Thyroid gland (tissue), 4 donors: ENCODE data around the gene ITIH6. TPM values are rescaled to one million over a fixed set of nuclear protein-coding genes. Genes with fewer than 3 reads are reported as not detected.
"Not testable (repeated sequence)": the region's sequence is repeated elsewhere in the genome, so short reads cannot be mapped to it uniquely, and the experiment has no call there.

Experiments
- DNase-seq, 2 donors: peaks; one replicate each; pipeline ENCODE4 v3.0.0-alpha.2; 2019
- H3K27ac ChIP-seq, 3 donors: fragments of 200-600 bp; sonication (generic); 1 replicate in 2 of 3; 2 replicates in 1 of 3; pipeline ENCODE4 v1.5.1; 2016 to 2019; ENCODE audit warnings: mild to moderate bottlenecking in 1 of 3, moderate library complexity in 1 of 3
- H3K27me3 ChIP-seq: fragments of 200-600 bp; sonication (generic); one replicate; pipeline ENCODE4 v1.5.1; 2019
- H3K36me3 ChIP-seq, 2 donors: fragments of 200-600 bp; sonication (generic); one replicate each; pipeline ENCODE4 v1.5.1; 2016 to 2019
- H3K4me1 ChIP-seq, 2 donors: fragments of 200-600 bp; sonication (generic); one replicate each; pipeline ENCODE4 v1.5.1; 2017 to 2019
- H3K4me3 ChIP-seq, 3 donors: fragments of 200-600 bp; sonication (generic); replicated peaks in 1 of 3; 1 replicate in 2 of 3; 2 replicates in 1 of 3; pipeline ENCODE4 v1.5.1; 2016; ENCODE audit warnings: mild to moderate bottlenecking in 1 of 3
- H3K9me3 ChIP-seq: fragments of 200-600 bp; sonication (generic); one replicate; pipeline ENCODE4 v1.5.1; 2017
- CTCF ChIP-seq, 6 experiments: fragments of 200-600 bp in 3 of 6; fragments of 450-650 bp in 3 of 6; sonication (generic) in 3 of 6; IDR thresholded peaks; one replicate each; pipeline ENCODE4 v1.5.1; 2016 to 2019; ENCODE audit warnings: antibody characterized with exemption in 6 of 6, mild to moderate bottlenecking in 2 of 6, inconsistent platforms in 1 of 6, moderate library complexity in 1 of 6
- POLR2A ChIP-seq, 2 donors: fragments of 450-650 bp; IDR thresholded peaks; one replicate each; pipeline ENCODE4 v1.6.1; 2017; ENCODE audit warnings: antibody characterized with exemption in 2 of 2, mild to moderate bottlenecking in 2 of 2, moderate library complexity in 1 of 2
- WGBS, 2 donors: methylation state at CpG; one replicate each; pipeline ENCODE4 v1.1.5; 2017; 5-methylcytosine and 5-hydroxymethylcytosine counted together
- intact Hi-C: fragments of 100-400 bp; cut with DNase I; formaldehyde crosslinking; loops from one replicate; pipeline ENCODE4 v1.15.1; 2023
- total RNA-seq, 4 donors: library from RNA; depleted of rRNA; stranded (reverse); fragments of >200 nt; gene quantifications; one replicate each; pipeline ENCODE4 v1.2.3, GENCODE V29; 2016

ITIH6 gene
- total RNA-seq, 4 donors from 2014 or later: not detected

- 87 to 90% methylated on average over 3 to 5 of the region's 9 CpGs for WGBS, 2 donors
- no peak for DNase-seq
- Histone ChIP-seq H3K27me3 (no peaks in the 10 kb centered on the region), H3K27ac (no peak overlapping the region), H3K4me3 (no peak overlapping the region), H3K4me1 (no peaks in the 10 kb centered on the region), H3K9me3 (no peaks in the 10 kb centered on the region), H3K36me3 (no peaks in the 10 kb centered on the region)
- TF ChIP-seq CTCF (IDR thresholded peaks at IDR 0.05) (no peak), POLR2A (IDR thresholded peaks at IDR 0.05) (no peak)
- intact Hi-C loops: no loop called here
Measured at GRCh38 chrX:54788446-54788845, 9.6 kb downstream of the ITIH6 start.

- 75 to 95% methylated on average over 2 of the region's 2 CpGs for WGBS, 2 donors
- Histone ChIP-seq H3K9me3 (no peaks in the 10 kb centered on the region), H3K27me3 (no peaks in the 10 kb centered on the region), H3K4me3 (no peak overlapping the region), H3K36me3 (no peaks in the 10 kb centered on the region), H3K27ac (no peak overlapping the region), H3K4me1 (no peaks in the 10 kb centered on the region)
- TF ChIP-seq POLR2A (IDR thresholded peaks at IDR 0.05): no peak
- TF ChIP-seq CTCF (IDR thresholded peaks at IDR 0.05): no peak
- intact Hi-C loops: no loop called here
- DNase-seq: no peak
Measured at GRCh38 chrX:54786967-54787366, 11.1 kb downstream of the ITIH6 start.

- no peaks in the 10 kb centered on the region for H3K4me1 ChIP-seq
- TF ChIP-seq CTCF (IDR thresholded peaks at IDR 0.05) (no peak), POLR2A (IDR thresholded peaks at IDR 0.05) (no peak)
- 32 to 38% methylated on average over 4 of the region's 4 CpGs for WGBS, 2 donors
- H3K4me3 ChIP-seq: no peak overlapping the region
- no peaks in the 10 kb centered on the region for H3K36me3 ChIP-seq
- no peaks in the 10 kb centered on the region for H3K9me3 ChIP-seq
- no peaks in the 10 kb centered on the region for H3K27me3 ChIP-seq
- intact Hi-C loops: no loop called here
- DNase-seq: peak in 1 of 2 donors; percentile 1
- no peak overlapping the region for H3K27ac ChIP-seq
Measured at GRCh38 chrX:54785901-54786300, 12.2 kb downstream of the ITIH6 start.

- intact Hi-C loops: no loop called here
- no peak for DNase-seq
- Histone ChIP-seq H3K9me3 (no peaks in the 10 kb centered on the region), H3K27ac (no peak overlapping the region), H3K4me3 (no peak overlapping the region), H3K36me3 (no peaks in the 10 kb centered on the region), H3K4me1 (no peaks in the 10 kb centered on the region), H3K27me3 (no peaks in the 10 kb centered on the region)
- WGBS, 2 donors: 91 to 95% methylated on average over 4 to 5 of the region's 6 CpGs
- TF ChIP-seq POLR2A (IDR thresholded peaks at IDR 0.05) (no peak), CTCF (IDR thresholded peaks at IDR 0.05) (no peak)
Measured at GRCh38 chrX:54776987-54777672, 20.9 kb downstream of the ITIH6 start.

- intact Hi-C loops: no loop called here
- no peaks in the 10 kb centered on the region for H3K9me3 ChIP-seq
- H3K4me3 ChIP-seq: no peak overlapping the region
- H3K4me1 ChIP-seq: no peaks in the 10 kb centered on the region
- TF ChIP-seq CTCF (IDR thresholded peaks at IDR 0.05) (no peak), POLR2A (IDR thresholded peaks at IDR 0.05) (no peak)
- H3K36me3 ChIP-seq: no peaks in the 10 kb centered on the region
- WGBS, 2 donors: 42 to 53% methylated on average over 3 to 4 of the region's 6 CpGs
- DNase-seq: peak in 1 of 2 donors; percentile 13
- H3K27ac ChIP-seq: no peak overlapping the region
- H3K27me3 ChIP-seq: no peaks in the 10 kb centered on the region
Measured at GRCh38 chrX:54776061-54776460, 22.0 kb downstream of the ITIH6 start.

- intact Hi-C loops, DNase-seq, H3K9me3 ChIP-seq, H3K4me1 ChIP-seq, H3K36me3 ChIP-seq, H3K27ac ChIP-seq, H3K27me3 ChIP-seq, H3K4me3 ChIP-seq: not testable (repeated sequence)
- 6 to 8% methylated on average over 1 to 2 of the region's 2 CpGs for WGBS, 2 donors
Measured at GRCh38 chrX:54774391-54775094, 23.5 kb downstream of the ITIH6 start.
